ENCODE data around the gene LRPPRC. TPM values are rescaled to one million over a fixed set of nuclear protein-coding genes. Genes with fewer than 3 reads are reported as not detected.
A peak's percentile ranks its signal among the peaks of the same experiment; 100 is the strongest.
"Not testable (repeated sequence)": the region's sequence is repeated elsewhere in the genome, so short reads cannot be mapped to it uniquely, and the experiment has no call there.

Gene LRPPRC
- polyA plus RNA-seq, 3 donors: 102 to 124 (median 115) TPM

DNA sequence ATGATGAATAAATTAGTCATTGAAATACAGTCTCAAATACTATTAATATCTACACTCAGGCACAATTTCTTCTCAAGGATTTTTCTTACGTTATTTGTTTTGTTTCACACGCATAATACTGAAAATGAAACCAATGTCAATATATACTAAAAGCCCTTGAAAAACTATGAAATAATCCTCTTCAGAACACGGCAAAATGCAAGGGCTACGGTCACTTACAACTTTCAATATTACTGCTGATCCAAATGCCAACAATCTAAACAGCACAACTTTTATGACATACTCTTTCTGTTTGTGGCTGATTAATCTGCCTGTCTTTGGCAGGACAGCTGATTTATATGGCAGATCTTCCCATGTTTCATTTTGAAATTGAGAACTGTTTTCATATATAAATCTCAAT is 68.3 kb downstream of the LRPPRC start:
- DNase-seq: no peak

DNA sequence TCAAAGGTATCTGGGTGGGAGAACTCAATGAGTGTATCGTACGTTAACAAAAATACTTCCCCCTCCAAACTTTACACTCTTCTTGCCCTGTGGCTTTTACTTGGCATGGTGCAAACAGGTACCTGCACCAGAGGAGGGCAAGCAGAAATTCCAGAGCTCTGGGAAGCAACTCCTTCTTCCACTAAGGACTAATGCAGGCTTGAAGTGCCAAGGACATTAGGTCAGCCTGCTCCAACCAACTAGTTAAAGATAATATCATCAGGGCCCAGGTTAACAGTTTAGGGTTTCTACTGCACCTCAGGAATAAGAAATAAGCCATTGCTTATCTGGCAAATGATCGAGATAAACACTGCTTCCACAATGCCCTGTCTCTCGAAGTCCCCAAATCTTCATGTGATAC is 70.4 kb downstream of the LRPPRC start:
- no peak for DNase-seq

DNA sequence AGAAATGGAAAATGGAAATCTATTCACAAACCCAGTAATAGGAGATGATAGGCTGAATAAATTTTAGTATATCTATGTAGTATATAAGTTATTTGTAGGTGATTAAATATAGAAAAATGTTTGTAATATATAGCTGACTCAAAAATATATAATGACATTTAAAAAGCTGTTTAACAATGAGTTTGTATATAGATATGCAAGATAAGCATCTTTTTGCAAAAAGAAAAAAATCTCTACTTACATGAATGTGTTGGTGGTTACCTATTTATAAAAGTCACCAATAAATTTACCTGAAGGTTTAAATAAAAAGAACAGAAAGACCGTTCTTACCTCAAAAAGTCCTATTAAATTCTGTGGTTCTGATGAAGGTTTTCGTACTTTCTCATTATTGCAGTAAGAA is 71.3 kb downstream of the LRPPRC start:
- no peak for DNase-seq

DNA sequence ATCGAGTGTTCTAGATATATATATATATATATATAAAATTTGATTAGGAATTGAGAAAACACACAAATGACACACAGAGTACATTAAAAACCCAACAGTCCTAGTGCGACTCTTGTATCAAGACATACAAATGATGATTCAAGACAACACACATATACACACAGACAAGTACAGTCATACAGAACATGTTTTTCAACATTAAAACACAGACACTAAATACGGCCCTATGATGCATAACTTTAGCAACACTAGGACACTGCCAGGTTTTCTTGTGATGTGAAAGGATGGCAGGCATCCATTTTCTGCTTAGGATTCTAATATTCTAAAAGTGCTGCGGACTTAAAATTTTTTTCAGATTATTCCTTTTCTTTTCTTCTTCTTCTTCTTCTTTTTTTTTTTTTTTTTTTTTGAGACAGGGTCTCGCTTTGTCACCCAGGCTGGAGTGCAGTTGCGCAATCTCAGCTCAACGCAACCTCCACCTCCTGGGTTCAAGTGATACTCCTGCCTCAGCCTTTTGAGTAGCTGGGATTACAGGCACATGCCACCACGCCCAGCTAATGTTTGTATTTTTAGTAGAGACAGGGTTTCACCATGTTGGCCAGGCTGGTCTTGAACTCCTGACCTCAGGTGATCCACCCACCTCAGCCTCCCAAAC is 84.5 kb downstream of the LRPPRC start:
- DNase-seq: not testable (repeated sequence)

DNA sequence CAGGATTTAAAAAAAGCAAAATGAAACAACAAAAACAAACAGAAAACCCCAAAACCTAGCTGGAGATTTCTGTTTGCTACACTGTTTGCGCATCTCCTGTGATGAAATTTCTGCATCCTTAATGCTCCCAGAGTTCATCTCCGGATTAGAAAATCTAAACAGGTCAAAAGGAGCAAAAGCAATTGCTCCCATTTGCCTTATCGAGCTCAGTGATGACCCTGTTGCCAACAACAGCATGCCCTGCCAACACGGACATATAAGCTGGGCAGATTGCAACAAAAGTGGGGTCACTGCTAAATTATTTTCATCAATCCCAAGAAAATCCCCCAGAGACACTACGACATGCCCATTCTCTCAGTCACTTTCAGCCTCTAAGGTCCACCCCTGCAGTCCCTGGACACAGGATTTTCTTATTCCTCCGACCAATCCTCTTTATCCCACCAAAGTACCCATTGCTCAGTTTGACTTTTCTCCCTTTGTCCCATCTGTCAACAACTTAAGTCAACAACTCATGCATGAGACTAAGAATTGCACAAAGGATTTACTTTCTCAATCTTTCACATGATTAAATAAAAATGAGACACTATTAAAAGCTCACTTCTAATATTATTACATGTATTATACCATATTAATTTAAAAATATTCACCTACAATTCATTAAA is 89.2 kb downstream of the LRPPRC start:
- DNase-seq: no peak

DNA sequence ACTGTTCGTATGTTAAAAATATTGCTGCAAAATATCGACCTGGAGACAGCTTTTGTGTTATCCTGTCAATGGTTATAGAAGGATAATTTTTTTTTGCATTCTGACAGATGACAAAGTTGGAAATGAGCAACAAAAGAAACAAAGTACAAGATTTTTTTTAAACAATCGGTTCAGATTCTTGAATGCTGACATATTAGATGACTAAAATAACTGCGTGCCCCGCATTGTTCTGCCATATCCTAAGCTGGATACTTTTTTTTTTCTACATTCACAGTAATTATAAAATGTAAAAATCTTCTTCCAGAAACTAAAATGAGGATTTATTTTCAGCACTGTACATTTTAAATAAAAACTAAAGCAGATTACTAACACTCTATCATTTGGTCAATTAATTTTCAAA is 89.9 kb downstream of the LRPPRC start:
- no peak for DNase-seq

DNA sequence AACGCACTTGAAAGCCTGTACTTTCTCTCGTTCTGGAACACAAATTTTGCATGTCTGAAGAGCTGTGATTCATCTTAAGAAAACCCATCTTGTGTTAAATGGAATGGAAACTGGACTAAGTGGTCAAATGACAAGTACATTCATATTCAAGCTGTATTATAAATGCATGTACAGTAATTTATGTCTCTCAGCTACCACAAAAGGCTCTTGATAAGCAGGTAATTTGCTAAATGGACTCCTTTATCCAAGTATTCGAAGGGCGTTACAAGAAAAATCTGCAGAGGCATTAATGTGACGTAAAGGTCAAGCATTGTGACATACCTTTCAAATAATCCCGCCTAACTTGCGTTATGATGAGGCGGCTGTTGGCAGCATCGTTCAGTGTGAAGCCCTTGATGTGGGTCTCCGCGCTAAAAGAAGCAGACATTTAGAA is 90.4 kb downstream of the LRPPRC start:
- no peak for DNase-seq

DNA sequence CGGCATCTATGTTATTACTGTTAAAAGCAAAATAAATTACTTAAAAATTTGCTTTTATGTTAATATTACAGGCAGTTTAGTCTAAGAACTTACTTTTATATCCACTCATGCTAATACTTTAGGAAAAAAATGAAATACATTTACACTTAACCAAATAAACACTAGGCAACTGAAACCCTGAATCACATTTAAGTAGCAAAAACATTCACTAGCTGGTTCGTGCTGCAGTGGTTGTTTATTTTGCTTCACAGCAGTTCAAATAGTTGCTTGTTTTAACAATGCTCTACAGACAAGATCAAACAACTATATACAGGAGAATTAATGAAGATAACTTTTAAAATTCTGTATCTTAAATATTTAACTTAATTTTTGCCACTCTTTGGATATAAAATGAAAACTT is 96.2 kb downstream of the LRPPRC start:
- DNase-seq: no peak

DNA sequence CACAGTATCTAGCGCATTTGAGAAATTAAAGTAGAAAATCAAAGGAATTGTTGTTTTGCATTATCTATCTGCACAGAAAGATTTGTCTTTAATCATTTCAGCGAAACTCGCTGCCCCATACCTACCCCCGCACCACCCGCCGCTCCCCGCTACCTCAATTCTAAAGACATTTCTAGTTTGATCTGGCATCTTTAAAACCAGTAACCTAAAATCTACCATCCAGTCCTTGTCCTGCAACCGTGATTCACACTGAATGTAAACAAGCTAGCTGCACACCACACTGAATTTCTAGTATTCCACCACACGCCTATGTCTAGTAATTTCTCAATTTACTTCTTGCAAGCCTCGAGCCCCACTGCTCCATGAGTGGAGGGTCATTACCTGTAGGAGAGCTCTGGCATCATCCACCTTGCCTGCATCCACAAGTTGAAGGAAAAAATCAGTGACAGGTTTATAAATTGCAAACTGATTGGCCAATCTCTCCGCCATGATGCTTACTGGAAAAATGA is 96.9 kb downstream of the LRPPRC start:
- no peak for DNase-seq

DNA sequence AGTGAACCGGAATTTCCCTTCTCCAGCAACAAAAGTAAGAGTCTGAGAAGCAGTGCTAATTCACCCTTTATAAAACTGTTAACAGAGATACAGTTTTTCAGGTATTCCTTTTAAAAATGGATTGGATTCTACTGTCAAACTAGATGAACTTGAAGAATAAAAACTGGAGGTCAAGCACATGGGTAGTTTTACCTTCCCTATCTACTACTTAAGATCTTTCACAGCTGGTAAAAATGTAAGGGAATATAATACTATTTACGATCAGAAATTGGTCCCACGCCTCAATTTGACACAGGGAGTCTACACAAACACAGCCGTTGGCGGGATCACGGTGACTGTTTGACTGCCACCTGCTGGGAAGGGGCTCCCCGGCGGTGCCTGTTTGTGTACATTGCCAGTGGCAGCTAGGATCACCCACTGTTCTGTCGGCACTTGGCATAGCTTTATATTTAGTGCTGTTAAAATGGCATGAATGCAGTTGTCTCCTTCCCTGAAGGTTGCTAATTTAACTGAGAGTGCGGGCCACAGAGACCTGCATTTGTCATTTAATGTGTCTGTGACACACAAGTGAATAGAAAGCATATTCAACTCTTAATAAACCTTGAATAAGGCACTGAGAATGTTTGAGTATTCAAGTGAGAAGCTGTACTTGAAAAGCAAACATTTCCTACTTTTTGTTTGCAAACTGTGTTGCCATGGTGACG is 97.5 kb downstream of the LRPPRC start:
- peak; percentile 23 for DNase-seq

DNA sequence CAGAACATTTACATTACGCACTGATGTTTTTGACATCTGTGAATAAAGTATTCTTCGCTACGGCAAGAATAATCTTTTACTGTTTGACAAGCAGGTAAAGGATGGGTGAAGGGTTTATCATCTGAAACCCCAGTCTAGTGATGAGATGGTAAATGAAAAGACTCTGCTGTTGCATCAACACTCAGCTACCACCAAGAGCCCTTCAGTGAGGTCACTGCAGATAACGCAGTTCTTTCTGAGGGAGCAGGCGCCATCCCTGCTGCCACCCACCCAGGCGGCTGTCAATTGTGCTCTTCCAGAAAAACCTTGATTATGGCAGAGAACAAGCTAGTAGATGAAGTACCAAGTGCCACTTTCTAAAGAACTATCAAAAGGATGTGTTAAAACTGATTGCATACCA is 98.3 kb downstream of the LRPPRC start:
- no peak for DNase-seq

DNA sequence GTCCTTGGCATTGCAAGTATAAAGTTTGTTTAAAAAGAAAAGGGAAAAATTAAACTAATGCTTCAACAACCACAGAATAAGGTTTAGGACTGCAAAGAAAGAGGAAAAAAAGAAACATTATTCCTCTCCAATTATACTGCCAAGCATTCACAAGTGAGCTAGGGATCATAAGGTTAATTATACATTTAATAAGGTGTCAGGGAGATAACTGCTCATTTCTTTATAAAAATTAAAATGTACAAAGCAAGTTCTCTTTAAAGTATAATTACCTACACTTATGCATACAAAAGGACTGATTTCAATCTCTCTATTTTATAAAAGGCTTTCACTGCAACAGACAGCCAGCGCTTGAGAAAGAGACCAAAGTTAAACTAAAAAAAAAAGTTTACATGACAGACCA is 98.9 kb downstream of the LRPPRC start:
- no peak for DNase-seq

DNA sequence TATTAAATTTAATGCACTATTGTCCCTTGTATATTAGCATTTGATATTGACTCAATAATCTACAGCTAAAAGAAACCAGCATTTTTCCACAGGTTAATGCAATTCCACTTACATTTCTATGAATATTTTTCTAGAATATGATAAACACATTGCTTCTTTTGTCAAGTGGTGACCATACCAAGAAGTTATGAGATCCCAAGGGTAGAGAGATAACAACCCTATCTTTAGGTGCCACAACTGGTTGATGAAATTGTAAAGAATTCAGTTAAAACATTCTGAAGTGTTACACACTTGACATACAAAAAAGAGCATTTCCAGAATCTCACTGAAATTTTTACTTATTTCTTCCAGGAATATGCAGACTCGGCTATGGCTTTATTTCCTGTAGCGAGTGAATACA is 101.0 kb downstream of the LRPPRC start:
- DNase-seq: no peak

DNA sequence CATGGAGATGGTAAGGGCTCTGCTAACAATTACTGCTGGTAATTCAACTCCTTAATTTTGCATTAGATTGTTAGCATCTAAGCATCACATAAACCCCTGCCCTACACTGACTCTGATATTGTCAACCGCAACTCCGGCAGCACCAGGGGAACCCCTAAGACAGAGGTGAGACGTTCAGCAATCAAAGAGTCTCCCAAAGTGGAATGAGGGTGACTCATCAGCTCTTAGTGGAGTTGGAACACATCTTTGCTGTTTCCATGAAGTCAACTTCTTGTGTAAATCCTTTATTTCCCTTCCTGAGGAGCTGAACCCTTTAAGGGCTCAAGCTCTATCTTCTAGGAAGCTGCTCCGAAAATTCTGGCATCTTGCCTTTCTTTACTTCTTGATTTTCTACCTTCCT is 104.9 kb downstream of the LRPPRC start:
- DNase-seq: no peak

DNA sequence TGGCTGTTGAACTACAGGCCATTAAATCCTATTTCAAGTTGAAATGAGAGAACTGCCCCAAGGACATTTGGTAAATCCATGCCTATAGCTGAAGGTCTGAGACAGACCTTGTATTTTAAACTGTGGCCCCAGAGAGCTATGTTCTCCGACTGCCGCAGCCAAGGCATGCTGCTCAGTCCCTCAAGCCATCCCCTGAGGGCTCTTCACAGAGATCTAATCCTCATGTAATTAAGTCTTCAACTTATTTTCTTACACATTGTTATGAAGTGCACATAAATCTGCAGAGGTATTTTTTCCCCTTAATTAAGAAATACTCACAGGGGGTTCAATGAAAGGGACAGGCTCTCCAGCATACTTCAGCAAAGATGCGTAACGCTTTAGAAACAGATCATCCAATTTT is 106.4 kb downstream of the LRPPRC start:
- DNase-seq: no peak

DNA sequence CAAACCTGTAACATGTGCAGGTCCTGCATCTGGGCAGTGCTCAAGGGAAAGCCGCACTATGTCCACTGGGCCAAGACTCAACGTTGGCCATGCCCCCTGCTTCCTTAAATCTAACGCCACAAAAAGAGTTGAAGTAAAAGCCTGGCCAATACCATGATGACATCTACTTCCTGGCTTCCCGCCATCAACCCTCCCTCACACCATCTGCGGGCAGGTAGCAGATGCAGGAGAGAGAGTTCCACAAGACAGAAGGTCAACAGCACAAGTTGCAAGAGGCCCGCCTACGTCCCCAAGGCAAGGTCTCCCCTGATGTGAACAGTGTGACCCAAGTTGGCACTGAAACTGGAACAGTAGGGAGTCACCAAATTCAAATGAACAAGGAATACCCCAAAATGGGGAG is 108.6 kb downstream of the LRPPRC start:
- DNase-seq: no peak

DNA sequence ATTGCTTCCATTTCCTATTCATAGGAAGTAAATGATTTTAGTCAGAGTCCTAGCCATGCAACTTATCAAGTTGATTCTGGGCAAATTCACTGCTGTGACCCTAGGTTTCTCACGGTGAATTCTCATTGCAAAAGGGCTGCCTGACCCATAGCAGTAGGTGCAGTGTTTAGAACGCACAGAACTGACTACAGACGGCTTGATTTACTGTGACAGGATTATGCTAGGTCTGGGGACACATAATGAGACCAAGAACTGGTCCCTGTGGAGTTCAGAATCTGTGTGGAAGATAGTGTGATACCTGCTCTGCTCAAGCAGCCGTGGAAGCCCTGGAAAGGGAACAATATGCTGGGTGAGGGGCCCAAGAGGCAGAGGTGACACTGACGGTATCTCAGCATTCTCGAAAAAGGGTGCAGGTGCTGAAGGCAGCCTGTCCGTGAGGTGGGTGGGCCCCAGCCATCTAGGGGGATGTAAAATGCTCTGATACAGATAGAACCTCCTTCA is 110.6 kb downstream of the LRPPRC start:
- no peak for DNase-seq

DNA sequence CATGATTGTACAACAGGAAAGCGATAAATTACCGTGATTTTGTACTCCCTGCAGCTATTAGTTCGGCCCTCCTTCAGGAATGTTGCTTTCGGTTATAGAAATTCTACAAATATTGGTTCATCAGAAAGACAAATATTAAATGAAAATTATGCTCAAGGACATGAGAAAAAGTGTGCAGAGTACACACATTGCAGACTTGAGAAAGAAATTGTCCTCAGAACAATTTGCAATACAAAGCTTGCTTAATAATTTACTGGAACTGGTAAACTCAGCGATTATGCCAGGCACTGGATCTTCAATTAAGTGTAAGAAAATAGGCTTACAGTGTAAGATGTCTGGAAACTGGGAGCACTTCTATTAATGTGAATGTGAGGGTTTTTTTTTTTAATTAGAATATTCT is 111.1 kb downstream of the LRPPRC start:
- no peak for DNase-seq

DNA sequence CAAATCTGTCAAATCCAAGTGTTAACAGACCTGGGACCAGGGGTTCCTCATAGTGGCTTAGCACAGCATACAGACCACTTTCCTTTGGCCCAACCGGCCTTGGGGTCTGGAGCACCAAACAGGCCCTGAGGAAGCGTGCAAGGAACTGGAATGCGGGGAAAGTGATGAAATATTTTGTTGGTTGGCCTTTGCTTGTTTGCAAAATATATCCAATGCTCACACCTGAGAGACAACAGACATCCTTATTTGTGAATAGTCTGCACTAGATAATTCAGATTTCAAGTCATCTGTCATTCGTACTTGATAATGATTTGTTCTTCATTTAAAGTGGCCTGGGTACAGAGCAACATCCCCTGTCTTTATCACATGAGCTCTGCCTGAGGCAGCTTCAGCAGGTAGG is 113.5 kb downstream of the LRPPRC start:
- DNase-seq: no peak

DNA sequence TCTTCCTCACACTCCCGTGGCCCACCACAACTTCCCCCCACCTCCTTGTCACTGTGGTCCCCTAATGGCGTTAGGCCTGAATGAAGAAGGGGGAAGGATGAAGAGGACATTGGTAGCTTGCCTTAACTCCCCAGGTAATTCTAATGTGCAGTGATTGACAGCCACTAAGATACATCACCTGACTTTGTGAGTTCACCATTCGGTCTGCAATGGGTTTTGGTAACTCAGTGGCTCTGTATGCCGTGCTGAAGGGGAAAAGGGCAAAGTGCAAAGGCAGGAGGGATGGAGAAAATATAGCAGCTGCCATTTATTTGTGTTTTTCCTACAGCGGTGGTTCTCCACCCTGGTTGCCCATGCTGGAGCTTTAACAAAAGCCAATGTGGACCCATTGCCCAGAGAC is 114.8 kb downstream of the LRPPRC start:
- no peak for DNase-seq

DNA sequence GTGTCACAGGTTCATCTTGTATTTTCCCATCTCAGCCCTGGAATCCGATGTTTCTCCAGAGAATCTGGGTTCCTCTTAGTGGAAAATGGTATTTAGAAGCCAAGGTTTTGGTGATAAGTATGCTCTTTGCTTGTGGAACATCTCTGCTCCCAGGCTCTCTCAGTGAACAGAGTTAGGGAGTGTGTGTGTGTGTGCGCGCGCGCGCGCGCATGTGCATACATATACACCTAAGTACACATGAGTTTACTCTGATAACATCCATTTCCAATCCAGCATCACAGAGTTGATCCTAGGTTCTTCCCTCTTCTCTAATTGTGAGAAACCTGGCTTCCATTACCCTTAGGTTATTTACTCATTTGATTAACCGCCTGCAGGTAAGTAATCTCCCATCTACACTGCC is 115.3 kb downstream of the LRPPRC start:
- DNase-seq: no peak

DNA sequence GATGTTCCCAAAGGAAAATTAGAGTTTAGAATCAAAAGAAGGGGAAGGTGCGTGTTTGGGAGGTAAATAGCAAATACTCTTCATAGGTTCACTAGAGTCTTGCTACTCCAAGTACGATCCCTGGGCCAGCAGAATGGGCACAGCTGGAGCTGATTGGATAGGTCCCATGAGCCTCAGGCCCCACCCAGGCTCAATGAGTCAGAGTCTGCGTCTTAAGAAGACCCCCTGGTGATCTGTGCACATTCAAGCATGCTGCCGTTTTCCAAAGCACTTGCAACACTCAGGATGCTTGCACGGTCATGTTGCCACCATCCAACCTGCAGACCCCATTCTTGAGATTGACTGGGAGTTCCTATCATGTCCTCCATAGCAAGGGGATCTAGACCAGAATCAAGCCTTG is 116.5 kb downstream of the LRPPRC start:
- DNase-seq: no peak
